Right lobe of liver (tissue), 6 donors: ENCODE measurements around the gene NPEPPS. TPM values are rescaled to one million over a fixed set of nuclear protein-coding genes. Genes with fewer than 3 reads are reported as not detected.

Experiments
- ATAC-seq, 4 donors: fragments of 200-7000 bp; cut with Tn5 transposase; one replicate each; pipeline ENCODE4 v1.9.1; 2020; ENCODE audit warnings: mild to moderate bottlenecking in 4 of 4, moderate library complexity in 4 of 4
- DNase-seq, 3 donors: peaks; one replicate each; pipeline ENCODE4 v3.0.0-alpha.2; 2020
- H3K27ac ChIP-seq, 3 donors: fragments of 200-600 bp; one replicate each; pipeline ENCODE4 v1.8.0; 2022
- H3K27me3 ChIP-seq, 2 donors: fragments of 200-600 bp; one replicate each; pipeline ENCODE4 v1.8.0; 2022
- H3K36me3 ChIP-seq, 4 donors: fragments of 200-600 bp; sonication (generic) in 1 of 4; one replicate each; pipeline versions ENCODE4 v1.5.1 to v1.8.0; 2017 to 2022; ENCODE audit warnings: control low read depth in 1 of 4
- H3K4me1 ChIP-seq, 4 donors: fragments of 200-600 bp; sonication (generic) in 1 of 4; one replicate each; pipeline versions ENCODE4 v1.5.1 to v1.8.0; 2017 to 2022; ENCODE audit warnings: control low read depth in 1 of 4
- H3K4me3 ChIP-seq, 3 donors: fragments of 200-600 bp; one replicate each; pipeline ENCODE4 v1.8.0; 2022
- H3K9me3 ChIP-seq, 4 donors: fragments of 200-600 bp; sonication (generic) in 1 of 4; one replicate each; pipeline versions ENCODE4 v1.5.1 to v1.8.0; 2017 to 2022; ENCODE audit warnings: control low read depth in 1 of 4
- CTCF ChIP-seq, 4 donors: fragments of 200-600 bp in 3 of 4; fragments of 450-650 bp in 1 of 4; IDR thresholded peaks; one replicate each; pipeline versions ENCODE4 v1.5.1 to v1.8.0; 2016 to 2022; ENCODE audit warnings: antibody characterized with exemption in 4 of 4, mild to moderate bottlenecking in 2 of 4
- POLR2A ChIP-seq: fragments of 450-650 bp; IDR thresholded peaks from one replicate; pipeline ENCODE4 v1.6.1; 2017; ENCODE audit warnings: antibody characterized with exemption, mild to moderate bottlenecking
- WGBS: methylation state at CpG from one replicate; pipeline ENCODE4 v1.1.6; 2018; ENCODE audit warnings: low coverage, low lambda C conversion rate; ENCODE audit not compliant: insufficient coverage; ENCODE audit errors: missing lambda C conversion rate; 5-methylcytosine and 5-hydroxymethylcytosine counted together
- intact Hi-C, 2 donors: fragments of 100-400 bp; cut with DNase I; formaldehyde crosslinking; loops; one replicate each; pipeline versions ENCODE4 v1.11.2 to v1.14.1; 2022
- total RNA-seq, 6 experiments: library from RNA; depleted of rRNA in 2 of 6; stranded (reverse); fragments of >200 nt in 2 of 6; fragmentation: NEBNext Ultra II Directional in 3 of 6; extraction: Animal tissue kit (Norgen Biotek cat#: 25700) in 3 of 6; gene quantifications; one replicate each; pipeline versions ENCODE4 v1.1.0 to v1.2.4, GENCODE V29; 2016 to 2023
- donor health status: DM: no; HTN: yes; CAD: no.
- donor health status: DM: no; HTN: no; CAD: no.
- donor health status: DM: no; HTN: no; CAD: no.
- donor health status: DM: no; HTN: yes; CAD: no.
- donor health status: DM: no; HTN: yes; CAD: no.

NPEPPS gene
- total RNA-seq, 6 experiments from 2014 or later = 30.0 to 55.1 (median 37.7) TPM

- Histone ChIP-seq H3K27me3 (no peaks in the 10 kb centered on the region), H3K27ac (no peak overlapping the region), H3K36me3 (no peaks in the 10 kb centered on the region), H3K4me3 (no peak overlapping the region), H3K9me3 (no peaks in the 10 kb centered on the region), H3K4me1 (no peaks in the 10 kb centered on the region)
- no peak for DNase-seq
- TF ChIP-seq POLR2A (no peak), CTCF (IDR thresholded peaks at IDR 0.05) (no peak)
- intact Hi-C loops = no loop called here
- 74% methylated on average over 3 of the region's 3 CpGs for WGBS
- ATAC-seq = no peak
These were observed 104.8 kb downstream of the NPEPPS start for GRCh38 chr17:47635734-47636133.

- Histone ChIP-seq H3K4me3 (no peak overlapping the region), H3K36me3 (no peaks in the 10 kb centered on the region), H3K4me1 (no peaks in the 10 kb centered on the region), H3K27me3 (no peaks in the 10 kb centered on the region), H3K9me3 (no peaks in the 10 kb centered on the region), H3K27ac (no peak overlapping the region)
- ATAC-seq (peak; percentile 24 to 67 (median 45)), DNase-seq (no peak)
- intact Hi-C loops = no loop called here
- 70% methylated on average over 2 of the region's 2 CpGs for WGBS
- TF ChIP-seq POLR2A (no peak), CTCF (IDR thresholded peaks at IDR 0.05) (no peak)
These were observed 105.5 kb downstream of the NPEPPS start for GRCh38 chr17:47636273-47637030.

- ATAC-seq (no peak), DNase-seq (no peak)
- Histone ChIP-seq H3K4me1 (no peaks in the 10 kb centered on the region), H3K4me3 (no peak overlapping the region), H3K36me3 (no peaks in the 10 kb centered on the region), H3K27me3 (no peaks in the 10 kb centered on the region), H3K9me3 (no peaks in the 10 kb centered on the region), H3K27ac (no peak overlapping the region)
- intact Hi-C loops = no loop called here
- no peak for TF ChIP-seq POLR2A
- no peak for TF ChIP-seq CTCF (IDR thresholded peaks at IDR 0.05)
- 77% methylated on average over 5 of the region's 5 CpGs for WGBS
These were observed 108.0 kb downstream of the NPEPPS start for GRCh38 chr17:47638903-47639302.

GRCh38 chr17:47640076-47640475 is 109.2 kb downstream of the NPEPPS start:
- ATAC-seq (no peak), DNase-seq (no peak)
- no peak for TF ChIP-seq POLR2A
- no peak for TF ChIP-seq CTCF (IDR thresholded peaks at IDR 0.05)
- H3K27ac ChIP-seq = no peak overlapping the region
- H3K9me3 ChIP-seq = no peaks in the 10 kb centered on the region
- no peaks in the 10 kb centered on the region for H3K36me3 ChIP-seq
- no peaks in the 10 kb centered on the region for H3K4me1 ChIP-seq
- WGBS = 79% methylated on average over 3 of the region's 3 CpGs
- H3K27me3 ChIP-seq = no peaks in the 10 kb centered on the region
- intact Hi-C loops = no loop called here
- H3K4me3 ChIP-seq = no peak overlapping the region
